Choroid plexus epithelial cell (primary cell): Measurements from ENCODE around the gene RAB40C.
A peak's percentile ranks its signal among the peaks of the same experiment; 100 is the strongest.

Source experiments
- DNase-seq: peaks from one replicate; pipeline ENCODE4 v3.0.0-alpha.2; 2010; ENCODE audit warnings: low read depth
- H3K4me3 ChIP-seq: 2 replicates; pipeline ENCODE4 v1.5.1; 2011; ENCODE audit warnings: low read depth, mild to moderate bottlenecking, control low read depth, low read length, moderate library complexity
- TF ChIP-seq, protein P1 (sequence below): conservative IDR thresholded peaks from 2 replicates; pipeline ENCODE4 v1.5.1; 2011; ENCODE audit warnings: low read depth, mild to moderate bottlenecking, control low read depth, inconsistent platforms, low read length, moderate library complexity

Gene RAB40C

DNA sequence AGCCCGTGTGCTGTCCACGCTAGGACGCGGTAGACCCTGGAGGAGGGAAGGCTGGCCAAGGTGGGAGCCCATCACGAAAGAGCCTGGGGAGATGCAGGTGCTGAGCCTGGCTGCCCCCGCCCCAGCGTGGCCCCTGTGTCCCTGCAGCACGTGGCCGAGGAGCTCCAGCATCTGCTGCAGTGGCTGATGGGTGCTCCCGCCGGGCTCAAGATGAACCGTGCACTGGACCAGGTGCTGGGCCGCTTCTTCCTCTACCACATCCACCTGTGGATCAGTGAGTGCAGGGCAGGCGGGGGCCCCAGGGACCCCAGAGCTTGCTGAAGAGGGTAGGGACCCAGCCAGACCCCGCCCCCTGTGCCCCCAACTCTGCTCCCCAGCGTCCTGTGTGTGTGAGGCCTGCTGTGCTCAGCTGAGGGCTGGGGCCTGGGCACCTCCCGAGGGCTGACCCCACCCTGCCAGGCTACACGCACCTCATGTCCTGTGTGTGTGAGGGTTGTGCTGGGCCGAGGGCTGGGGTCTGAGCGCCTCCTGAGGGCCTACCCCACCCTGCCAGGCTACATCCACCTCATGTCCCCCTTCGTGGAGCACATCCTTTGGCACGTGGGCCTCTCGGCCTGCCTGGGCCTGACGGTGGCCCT lies 11.5 kb upstream of the RAB40C start:
- no peak overlapping the region for H3K4me3 ChIP-seq
- no peak for DNase-seq
- TF ChIP-seq, protein P1, sequence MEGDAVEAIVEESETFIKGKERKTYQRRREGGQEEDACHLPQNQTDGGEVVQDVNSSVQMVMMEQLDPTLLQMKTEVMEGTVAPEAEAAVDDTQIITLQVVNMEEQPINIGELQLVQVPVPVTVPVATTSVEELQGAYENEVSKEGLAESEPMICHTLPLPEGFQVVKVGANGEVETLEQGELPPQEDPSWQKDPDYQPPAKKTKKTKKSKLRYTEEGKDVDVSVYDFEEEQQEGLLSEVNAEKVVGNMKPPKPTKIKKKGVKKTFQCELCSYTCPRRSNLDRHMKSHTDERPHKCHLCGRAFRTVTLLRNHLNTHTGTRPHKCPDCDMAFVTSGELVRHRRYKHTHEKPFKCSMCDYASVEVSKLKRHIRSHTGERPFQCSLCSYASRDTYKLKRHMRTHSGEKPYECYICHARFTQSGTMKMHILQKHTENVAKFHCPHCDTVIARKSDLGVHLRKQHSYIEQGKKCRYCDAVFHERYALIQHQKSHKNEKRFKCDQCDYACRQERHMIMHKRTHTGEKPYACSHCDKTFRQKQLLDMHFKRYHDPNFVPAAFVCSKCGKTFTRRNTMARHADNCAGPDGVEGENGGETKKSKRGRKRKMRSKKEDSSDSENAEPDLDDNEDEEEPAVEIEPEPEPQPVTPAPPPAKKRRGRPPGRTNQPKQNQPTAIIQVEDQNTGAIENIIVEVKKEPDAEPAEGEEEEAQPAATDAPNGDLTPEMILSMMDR: no peak

DNA sequence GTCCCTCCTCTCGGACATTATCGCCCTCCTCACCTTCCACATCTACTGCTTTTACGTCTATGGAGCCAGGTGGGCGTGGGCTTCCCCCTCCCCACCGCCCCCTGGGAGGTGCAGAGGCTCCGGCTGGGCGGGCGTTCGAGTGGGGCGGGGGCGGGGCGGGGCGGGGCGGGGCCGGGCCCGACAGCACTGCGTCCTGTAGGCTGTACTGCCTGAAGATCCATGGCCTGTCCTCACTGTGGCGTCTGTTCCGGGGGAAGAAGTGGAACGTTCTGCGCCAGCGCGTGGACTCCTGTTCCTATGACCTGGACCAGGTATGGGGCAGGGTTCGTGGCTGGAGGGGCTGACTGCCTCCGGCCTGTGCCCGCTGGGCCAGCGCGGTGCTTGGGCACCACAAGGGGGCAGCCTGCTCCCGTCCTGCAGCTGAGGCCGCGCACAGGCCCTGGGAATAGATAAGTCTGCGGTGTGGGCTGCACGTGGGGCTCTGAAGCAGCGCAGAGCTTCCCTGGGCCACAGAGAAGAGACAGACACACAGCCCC lies 10.9 kb upstream of the RAB40C start:
- DNase-seq: peak; percentile 85
- TF ChIP-seq, protein P1: peak; percentile 85
- peak overlapping the region; percentile 25 for H3K4me3 ChIP-seq

DNA sequence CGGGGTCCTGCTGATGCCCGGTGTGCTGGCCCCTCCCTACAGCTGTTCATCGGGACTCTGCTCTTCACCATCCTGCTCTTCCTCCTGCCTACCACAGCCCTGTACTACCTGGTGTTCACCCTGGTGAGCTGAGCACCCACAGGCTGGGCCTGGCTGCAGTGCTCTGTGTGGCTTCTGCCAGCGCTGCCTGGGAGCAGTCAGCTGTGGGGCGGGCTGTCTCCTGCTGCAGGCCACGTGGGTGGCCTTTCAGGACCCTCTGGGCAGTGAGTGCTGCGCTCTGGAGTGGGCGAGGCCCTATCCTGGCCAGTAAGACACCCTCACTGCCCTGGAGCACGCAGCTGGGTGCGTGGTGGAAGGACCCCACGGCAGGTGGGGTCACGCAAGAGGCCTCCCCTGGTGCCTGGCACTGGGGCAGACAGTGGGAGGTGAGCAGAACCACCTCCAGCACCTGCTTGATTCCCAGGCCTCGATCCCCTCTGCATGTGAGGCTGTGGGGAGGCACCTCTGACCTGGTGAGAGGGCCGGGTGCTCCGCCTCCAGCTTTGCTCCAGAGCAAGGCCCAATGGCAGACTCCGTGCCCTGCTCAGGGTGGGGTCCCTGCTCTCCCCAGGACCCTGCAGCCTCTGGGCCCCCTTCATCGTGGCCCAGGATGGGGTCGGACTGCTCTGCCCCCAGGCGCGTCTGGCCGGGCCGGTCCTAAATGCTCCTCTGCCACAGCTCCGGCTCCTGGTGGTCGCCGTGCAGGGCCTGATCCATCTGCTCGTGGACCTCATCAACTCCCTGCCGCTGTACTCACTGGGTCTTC lies 9.5 kb upstream of the RAB40C start:
- no peak for DNase-seq
- TF ChIP-seq, protein P1: no peak
- H3K4me3 ChIP-seq: no peak overlapping the region

DNA sequence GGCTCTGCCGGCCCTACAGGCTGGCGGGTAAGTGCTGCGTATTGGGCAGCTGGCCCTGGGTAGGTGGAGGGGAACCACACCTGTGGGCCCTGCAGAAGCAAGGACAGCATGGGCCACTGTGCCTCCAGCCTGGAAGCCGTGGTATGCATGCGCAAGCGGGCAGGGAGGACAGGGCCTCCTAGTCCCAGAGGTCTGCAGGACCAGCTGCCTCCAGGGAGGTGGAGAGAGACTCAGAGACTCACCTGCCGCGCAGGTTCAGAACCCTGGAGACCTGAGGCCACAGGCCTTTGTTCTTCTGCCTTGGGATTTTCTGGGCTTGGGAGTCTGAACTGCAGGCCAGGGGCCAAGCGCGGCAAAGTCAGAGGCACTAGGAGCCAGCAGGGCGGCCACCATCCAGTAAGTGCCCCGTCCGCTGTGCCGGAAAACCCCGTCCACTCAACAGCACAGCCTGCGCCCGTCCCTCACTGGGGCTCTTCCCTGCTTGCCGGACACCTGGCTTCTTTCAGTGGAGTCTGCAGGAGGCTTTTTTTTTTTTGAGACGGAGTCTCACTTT lies 8.8 kb upstream of the RAB40C start:
- TF ChIP-seq, protein P1: no peak

DNA sequence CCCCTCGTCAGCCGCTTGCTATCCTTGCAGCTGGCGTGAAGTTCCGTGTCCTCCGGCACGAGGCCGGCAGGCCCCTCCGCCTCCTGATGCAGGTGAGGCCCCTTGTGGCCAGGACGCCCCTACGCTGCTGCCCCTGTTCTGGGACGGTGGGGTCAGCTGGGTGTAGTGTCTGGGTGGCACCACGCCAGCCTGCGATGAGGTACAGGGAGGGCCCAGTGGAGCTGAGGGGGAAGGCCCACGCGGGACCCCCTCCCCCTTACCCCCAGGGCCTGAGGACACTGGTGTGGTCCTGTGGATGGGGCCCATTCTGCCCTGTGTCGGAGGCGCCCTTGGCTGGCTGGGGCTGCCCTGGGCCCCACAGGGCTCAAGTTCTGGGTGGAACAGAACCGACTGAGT lies 7.7 kb upstream of the RAB40C start:
- H3K4me3 ChIP-seq: no peak overlapping the region
- no peak for DNase-seq
- TF ChIP-seq, protein P1: no peak

More for the DNA sequence above, 8.8 kb upstream of the RAB40C start:
- DNase-seq: no peak
- H3K4me3 ChIP-seq: no peak overlapping the region

DNA sequence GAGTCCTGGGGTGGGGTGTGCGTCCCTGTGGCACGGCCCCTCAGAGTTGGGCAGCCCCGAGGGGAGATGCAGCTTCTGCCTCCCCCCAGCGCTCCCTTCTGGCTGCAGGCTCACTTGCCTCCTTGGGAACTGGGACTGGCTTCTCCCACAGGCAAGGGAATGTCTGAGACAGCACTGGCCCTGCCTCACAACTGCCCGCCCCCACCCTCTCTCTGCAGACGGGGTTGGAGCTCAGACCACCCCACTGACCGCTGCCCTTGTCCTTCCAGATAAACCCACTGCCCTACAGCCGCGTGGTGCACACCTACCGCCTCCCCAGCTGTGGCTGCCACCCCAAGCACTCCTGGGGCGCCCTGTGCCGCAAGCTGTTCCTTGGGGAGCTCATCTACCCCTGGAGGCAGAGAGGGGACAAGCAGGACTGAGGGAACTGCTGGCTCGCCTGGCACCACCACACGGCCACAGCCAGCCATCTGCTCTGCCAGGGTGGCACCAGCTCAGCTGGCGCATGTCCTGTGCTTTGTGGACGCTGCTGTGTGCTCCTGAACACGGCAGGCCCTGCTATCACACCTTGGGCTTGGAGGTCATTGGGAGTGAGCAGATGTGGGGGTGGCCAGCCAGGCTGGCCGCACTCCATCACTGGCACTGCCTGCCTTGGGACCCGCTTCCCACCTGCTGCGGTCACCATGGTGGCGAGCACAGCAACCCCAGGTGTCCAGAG lies 7.1 kb upstream of the RAB40C start:
- no peak overlapping the region for H3K4me3 ChIP-seq
- no peak for DNase-seq
- TF ChIP-seq, protein P1: no peak
